ENCODE measurements around the gene PCLO. TPM values are rescaled to one million over a fixed set of nuclear protein-coding genes. Genes with fewer than 3 reads are reported as not detected.
"Not testable (repeated sequence)": the region's sequence is repeated elsewhere in the genome, so short reads cannot be mapped to it uniquely, and the experiment has no call there.

Gene PCLO
- total RNA-seq, 2 donors from 2014 or later: 3.2 to 4.2 TPM

GRCh38 chr7:82714883-82715282, 447.8 kb downstream of the PCLO start:
- peaks cover 25% of the 10 kb centered on the region for H3K4me1 ChIP-seq (ENCODE audit: control insufficient read depth, insufficient read depth, low read length)
- H3K27ac ChIP-seq (ENCODE audit: low read depth, low read length): no peak overlapping the region
- Mint-ChIP-seq H3K27me3 (ENCODE audit: insufficient read depth) (peaks cover 21% of the 10 kb centered on the region), H3K4me3 (no peak overlapping the region), H3K36me3 (ENCODE audit: low read depth) (no peaks in the 10 kb centered on the region), H3K4me1 (peaks cover 42% of the 10 kb centered on the region), H3K9me3 (peaks cover 6% of the 10 kb centered on the region), H3K27ac (no peak overlapping the region)
- H3K4me3 ChIP-seq (ENCODE audit: low read length): no peak overlapping the region
- DNase-seq: no peak
- 94 to 100% methylated on average over 2 of the region's 2 CpGs for WGBS, 2 experiments (ENCODE audit: insufficient coverage in 1 of 2, insufficient read length in 1 of 2)
- no peak overlapping the region for H3K9ac ChIP-seq (ENCODE audit: extremely low read depth, low read length, poor library complexity, severe bottlenecking)
- no peaks in the 10 kb centered on the region for H3K36me3 ChIP-seq (ENCODE audit: control insufficient read depth, insufficient read depth, low read length)
- no peaks in the 10 kb centered on the region for H3K9me3 ChIP-seq (ENCODE audit: control insufficient read depth, low read length)
- no peak for TF ChIP-seq CTCF (conservative IDR thresholded peaks at IDR 0.05)
- no peaks in the 10 kb centered on the region for H3K27me3 ChIP-seq (ENCODE audit: control insufficient read depth, insufficient read depth, low read length, poor library complexity, severe bottlenecking)

- Mint-ChIP-seq H3K9me3 (no peaks in the 10 kb centered on the region), H3K4me1 (peaks cover 42% of the 10 kb centered on the region), H3K27ac (no peak overlapping the region), H3K27me3 (ENCODE audit: insufficient read depth) (peaks cover 21% of the 10 kb centered on the region), H3K36me3 (ENCODE audit: low read depth) (no peaks in the 10 kb centered on the region), H3K4me3 (no peak overlapping the region)
- TF ChIP-seq CTCF (conservative IDR thresholded peaks at IDR 0.05): no peak
- Histone ChIP-seq H3K9me3 (ENCODE audit: control insufficient read depth, low read length) (no peaks in the 10 kb centered on the region), H3K27me3 (ENCODE audit: control insufficient read depth, insufficient read depth, low read length, poor library complexity, severe bottlenecking) (no peaks in the 10 kb centered on the region), H3K27ac (ENCODE audit: low read depth, low read length) (no peak overlapping the region), H3K4me1 (ENCODE audit: control insufficient read depth, insufficient read depth, low read length) (peaks cover 25% of the 10 kb centered on the region), H3K4me3 (ENCODE audit: low read length) (peak overlapping the region; percentile 21), H3K9ac (ENCODE audit: extremely low read depth, low read length, poor library complexity, severe bottlenecking) (no peak overlapping the region), H3K36me3 (ENCODE audit: control insufficient read depth, insufficient read depth, low read length) (no peaks in the 10 kb centered on the region)
- DNase-seq: no peak
- WGBS, 2 experiments (ENCODE audit: insufficient coverage in 1 of 2, insufficient read length in 1 of 2): 60 to 65% methylated on average over 1 to 2 of the region's 2 CpGs
Measured at GRCh38 chr7:82713506-82713905, 449.2 kb downstream of the PCLO start.

- DNase-seq; H3K9me3 Mint-ChIP-seq; H3K4me1 Mint-ChIP-seq; H3K9me3 ChIP-seq (ENCODE audit: control insufficient read depth, low read length); H3K27ac ChIP-seq (ENCODE audit: low read depth, low read length); H3K36me3 Mint-ChIP-seq (ENCODE audit: low read depth); H3K9ac ChIP-seq (ENCODE audit: extremely low read depth, low read length, poor library complexity, severe bottlenecking); H3K4me3 ChIP-seq (ENCODE audit: low read length); H3K27me3 Mint-ChIP-seq (ENCODE audit: insufficient read depth); H3K36me3 ChIP-seq (ENCODE audit: control insufficient read depth, insufficient read depth, low read length); H3K27ac Mint-ChIP-seq; H3K4me1 ChIP-seq (ENCODE audit: control insufficient read depth, insufficient read depth, low read length); H3K27me3 ChIP-seq (ENCODE audit: control insufficient read depth, insufficient read depth, low read length, poor library complexity, severe bottlenecking); H3K4me3 Mint-ChIP-seq: not testable (repeated sequence)
- 100% methylated on average over 1 of the region's 1 CpG; no CpG with 5 or more reads in 1 of the 2 experiments for WGBS, 2 experiments (ENCODE audit: insufficient coverage in 1 of 2, insufficient read length in 1 of 2)
Measured at GRCh38 chr7:82706344-82706743, 456.3 kb downstream of the PCLO start.
